GM23338 (cell line): ENCODE measurements around the gene TAF10. TPM values are rescaled to one million over a fixed set of nuclear protein-coding genes. Genes with fewer than 3 reads are reported as not detected.

Experiments used
- ATAC-seq: fragments of 200-7000 bp; cut with Tn5 transposase; 3 replicates; pipeline ENCODE4 v1.9.1; 2020
- DNase-seq: peaks from one replicate; pipeline ENCODE4 v3.0.0-alpha.2; 2015; ENCODE audit warnings: low spot score
- H2AFZ ChIP-seq: fragments of 200-600 bp; sonication (generic); 2 replicates; pipeline ENCODE4 v1.8.0; 2016; ENCODE audit warnings: antibody characterized with exemption, mild to moderate bottlenecking, moderate library complexity
- H3F3A ChIP-seq: fragments of 200-600 bp; sonication (generic); replicated peaks from 2 replicates; pipeline ENCODE4 v1.8.0; 2017; ENCODE audit warnings: antibody characterized with exemption, mixed run types, low read depth
- H3K27ac ChIP-seq: fragments of 200-600 bp; sonication (generic); 2 replicates; pipeline ENCODE4 v1.6.1; 2016; ENCODE audit warnings: low read depth
- H3K27me3 ChIP-seq: fragments of 200-600 bp; sonication (generic); 2 replicates; pipeline ENCODE4 v1.8.0; 2016; ENCODE audit warnings: mild to moderate bottlenecking, mixed run types, moderate library complexity; ENCODE audit not compliant: insufficient read depth
- H3K36me3 ChIP-seq: fragments of 200-600 bp; sonication (generic); 2 replicates; pipeline ENCODE4 v1.8.0; 2016; ENCODE audit warnings: mild to moderate bottlenecking; ENCODE audit not compliant: insufficient read depth
- H3K4me1 ChIP-seq: fragments of 200-600 bp; sonication (generic); 2 replicates; pipeline ENCODE4 v1.8.0; 2016; ENCODE audit warnings: mild to moderate bottlenecking, moderate library complexity; ENCODE audit not compliant: insufficient read depth
- H3K4me2 ChIP-seq: fragments of 200-600 bp; sonication (generic); 2 replicates; pipeline ENCODE4 v1.7.1; 2017; ENCODE audit warnings: mixed run types
- H3K4me3 ChIP-seq: fragments of 200-600 bp; sonication (generic); 2 replicates; pipeline ENCODE4 v1.6.1; 2016; ENCODE audit warnings: mixed run types
- H3K79me2 ChIP-seq: fragments of 200-600 bp; sonication (generic); replicated peaks from 2 replicates; pipeline ENCODE4 v1.8.0; 2017; ENCODE audit warnings: mild to moderate bottlenecking; ENCODE audit not compliant: insufficient read depth
- H3K9me2 ChIP-seq: fragments of 200-600 bp; sonication (generic); 2 replicates; pipeline ENCODE4 v1.8.0; 2017; ENCODE audit not compliant: insufficient read depth
- H4K20me1 ChIP-seq: fragments of 200-600 bp; sonication (generic); replicated peaks from 2 replicates; pipeline ENCODE4 v1.8.0; 2017; ENCODE audit warnings: mild to moderate bottlenecking; ENCODE audit not compliant: insufficient read depth
- H3K27ac Mint-ChIP-seq: 2 replicates; pipeline ENCODE4 v1.8.0; 2020; ENCODE audit warnings: inconsistent platforms, mild to moderate bottlenecking, moderate library complexity, mixed read lengths
- H3K27me3 Mint-ChIP-seq: 3 replicates; pipeline ENCODE4 v1.8.0; 2022; ENCODE audit warnings: low read depth, mild to moderate bottlenecking, moderate library complexity, mixed read lengths, inconsistent platforms; ENCODE audit not compliant: insufficient read depth, poor library complexity
- H3K36me3 Mint-ChIP-seq: 3 replicates; pipeline ENCODE4 v1.8.0; 2021; ENCODE audit warnings: low read depth, mild to moderate bottlenecking, inconsistent platforms, moderate library complexity, mixed read lengths
- H3K4me1 Mint-ChIP-seq: 3 replicates; pipeline ENCODE4 v1.8.0; 2020; ENCODE audit warnings: mild to moderate bottlenecking, inconsistent platforms, mixed read lengths
- H3K4me3 Mint-ChIP-seq: 3 replicates; pipeline ENCODE4 v1.8.0; 2021; ENCODE audit warnings: moderate library complexity, mild to moderate bottlenecking, inconsistent platforms, mixed read lengths
- H3K9me3 Mint-ChIP-seq: 3 replicates; pipeline ENCODE4 v1.8.0; 2020; ENCODE audit warnings: moderate library complexity, mild to moderate bottlenecking, inconsistent platforms, mixed read lengths
- CREB1 ChIP-seq: fragments of 250-450 bp; sonication (Bioruptor Pico); IDR thresholded peaks from 2 replicates; pipeline ENCODE4 v1.5.0; 2020; ENCODE audit warnings: low read depth, mild to moderate bottlenecking, moderate library complexity
- CTCF ChIP-seq, 2 experiments: fragments of 200-600 bp in 1 of 2; sonication (generic) in 1 of 2; conservative IDR thresholded peaks; 2 replicates each; pipeline versions ENCODE4 v1.5.1 to v1.6.1; 2016 to 2017; ENCODE audit warnings: antibody characterized with exemption in 2 of 2, low read depth in 2 of 2, mild to moderate bottlenecking in 2 of 2, moderate library complexity in 1 of 2
- ETS1 ChIP-seq: IDR thresholded peaks from 2 replicates; pipeline ENCODE4 v1.6.1; 2016; ENCODE audit warnings: antibody characterized with exemption
- EZH2 ChIP-seq: fragments of 200-600 bp; sonication (generic); IDR thresholded peaks from one replicate; pipeline ENCODE4 v1.8.0; 2017; ENCODE audit warnings: antibody characterized with exemption, mild to moderate bottlenecking, low read depth; ENCODE audit not compliant: unreplicated experiment
- EZH2phosphoT487 ChIP-seq: fragments of 200-600 bp; sonication (generic); IDR thresholded peaks from one replicate; pipeline ENCODE4 v1.8.1; 2018; ENCODE audit warnings: antibody characterized with exemption; ENCODE audit not compliant: unreplicated experiment
- JUNB ChIP-seq: IDR thresholded peaks from one replicate; pipeline ENCODE4 v1.6.1; 2016; ENCODE audit warnings: antibody characterized with exemption; ENCODE audit not compliant: unreplicated experiment
- NANOG ChIP-seq: IDR thresholded peaks from 2 replicates; pipeline ENCODE4 v1.6.1; 2016; ENCODE audit warnings: antibody characterized with exemption, borderline replicate concordance
- POLR2AphosphoS5 ChIP-seq: IDR thresholded peaks from 2 replicates; pipeline ENCODE4 v1.6.1; 2016; ENCODE audit warnings: antibody characterized with exemption, low read depth
- REST ChIP-seq: IDR thresholded peaks from one replicate; pipeline ENCODE4 v1.6.1; 2018; ENCODE audit warnings: antibody characterized with exemption; ENCODE audit not compliant: unreplicated experiment
- STAT1 ChIP-seq: IDR thresholded peaks from one replicate; pipeline ENCODE4 v1.6.1; 2016; ENCODE audit warnings: antibody characterized with exemption; ENCODE audit not compliant: unreplicated experiment
- ZNF114 ChIP-seq: fragments of 250-450 bp; sonication (Bioruptor Pico); IDR thresholded peaks from 2 replicates; pipeline ENCODE4 v1.5.0; 2020; ENCODE audit warnings: mild to moderate bottlenecking, moderate library complexity
- ZNF331 ChIP-seq: fragments of 250-450 bp; sonication (Bioruptor Pico); IDR thresholded peaks from 2 replicates; pipeline ENCODE4 v1.5.0; 2020; ENCODE audit warnings: low read depth, mild to moderate bottlenecking, moderate library complexity
- ZNF462 ChIP-seq: fragments of 250-450 bp; sonication (Bioruptor Pico); IDR thresholded peaks from 2 replicates; pipeline ENCODE4 v1.5.0; 2020; ENCODE audit warnings: mild to moderate bottlenecking, moderate library complexity
- polyA plus RNA-seq: library from polyadenylated mRNA; unstranded; fragments of >200 nt; fragmentation: Nextera tagmentation; extraction: Ambion mirVana; gene quantifications from 2 replicates; pipeline ENCODE4 v1.2.1, GENCODE V29; 2016
- total RNA-seq: library from RNA; depleted of rRNA; stranded (reverse); fragments of >200 nt; shearing (Covaris generic); gene quantifications from 2 replicates; pipeline ENCODE4 v1.2.3, GENCODE V29; 2014

The TAF10 gene
- total and polyA plus RNA-seq, 2 experiments from 2014 or later, result 108 to 253 TPM

- Histone ChIP-seq H3K36me3 (peaks cover 35% of the 10 kb centered on the region), H3K9me2 (no peaks in the 10 kb centered on the region), H4K20me1 (no peaks in the 10 kb centered on the region; the same call in 1 of the 2 replicates), H3K4me3 (peak overlapping the region; percentile 80), H3K4me1 (peaks cover 26% of the 10 kb centered on the region), H2AFZ (no peak overlapping the region), H3K4me2 (peak overlapping the region; percentile 92; the same call in 1 of the 2 replicates), H3K27ac (peak overlapping the region; percentile 69; the same call in 1 of the 2 replicates), H3K79me2 (peaks cover 31% of the 10 kb centered on the region), H3F3A (peaks cover 10% of the 10 kb centered on the region; the same call in 1 of the 2 replicates), H3K27me3 (no peaks in the 10 kb centered on the region)
- no peak for DNase-seq
- TF ChIP-seq ZNF114 (no peak), CTCF (conservative IDR thresholded peaks at IDR 0.05; ENCODE audit: low read depth in 2 of 2) (no peak), STAT1 (no peak), JUNB (no peak), ZNF462 (CRISPR knock-in tag) (no peak), ETS1 (no peak), POLR2AphosphoS5 (no peak; the same call in 1 of the 2 replicates), CREB1 (CRISPR knock-in tag) (no peak), ZNF331 (CRISPR knock-in tag) (no peak), EZH2 (no peak), NANOG (no peak), REST (no peak), EZH2phosphoT487 (no peak)
- Mint-ChIP-seq H3K36me3 (peaks cover 51% of the 10 kb centered on the region), H3K27me3 (peaks cover 18% of the 10 kb centered on the region), H3K4me1 (peaks cover 20% of the 10 kb centered on the region), H3K9me3 (no peaks in the 10 kb centered on the region), H3K4me3 (peak overlapping the region; percentile 87; the same call in 2 of the 3 replicates), H3K27ac (peak overlapping the region; percentile 73; the same call in 1 of the 2 replicates)
- ATAC-seq, result no peak
These were observed 1.4 kb downstream of the TAF10 start for GRCh38 chr11:6610591-6610990.
